ENCODE results near the gene RIOK1. TPM values are rescaled to one million over a fixed set of nuclear protein-coding genes. Genes with fewer than 3 reads are reported as not detected.

RIOK1 gene
- total RNA-seq, 1 experiment from 2014 or later: 56.5 TPM

- DNase-seq (ENCODE audit: low spot score): no peak
- Histone ChIP-seq H3K27ac (ENCODE audit: low read depth, low read length, poor library complexity, severe bottlenecking) (no peak overlapping the region), H3K36me3 (ENCODE audit: insufficient read depth, low read length, poor library complexity, severe bottlenecking) (no peaks in the 10 kb centered on the region), H3K4me1 (ENCODE audit: insufficient read depth, low read length, poor library complexity, severe bottlenecking) (no peaks in the 10 kb centered on the region), H3K27me3 (replicated peaks; ENCODE audit: insufficient read depth, low read depth, low read length, poor library complexity) (no peaks in the 10 kb centered on the region), H3K4me3 (ENCODE audit: low read depth, low read length, poor library complexity, severe bottlenecking) (no peak overlapping the region), H3K9me3 (ENCODE audit: low read depth, low read length, poor library complexity, severe bottlenecking) (no peaks in the 10 kb centered on the region)
- CTCF ChIA-PET: no interaction called here
- no peak for TF ChIP-seq CTCF (conservative IDR thresholded peaks at IDR 0.05; ENCODE audit: low read depth, low read length)
- no peak for TF ChIP-seq EZH2 (IDR thresholded peaks at IDR 0.05; ENCODE audit: borderline replicate concordance, low read depth, low read length, poor library complexity, severe bottlenecking)
- intact Hi-C loops (cut with micrococcal nuclease; ENCODE audit: unreplicated experiment): no loop called here
- POLR2A ChIA-PET (ENCODE audit: low non-redundant PET): no interaction called here
- BruUV-seq (replicated peaks): no TSS peak
Measured at GRCh38 chr6:7367408-7367807, 22.2 kb upstream of the RIOK1 start.

- no peaks in the 10 kb centered on the region for H3K4me1 ChIP-seq (ENCODE audit: insufficient read depth, low read length, poor library complexity, severe bottlenecking)
- POLR2A ChIA-PET (ENCODE audit: low non-redundant PET): no interaction called here
- TF ChIP-seq EZH2 (IDR thresholded peaks at IDR 0.05; ENCODE audit: borderline replicate concordance, low read depth, low read length, poor library complexity, severe bottlenecking): no peak
- no peak for TF ChIP-seq CTCF (conservative IDR thresholded peaks at IDR 0.05; ENCODE audit: low read depth, low read length)
- CTCF ChIA-PET: interaction anchor here (0.6 kb wide), 1 partner anchor 16 kb away, joined by 3 read pairs; the partner anchor contains the start of genes CAGE1 and RIOK1
- H3K27ac ChIP-seq (ENCODE audit: low read depth, low read length, poor library complexity, severe bottlenecking): no peak overlapping the region
- no TSS peak for BruUV-seq (replicated peaks)
- no peaks in the 10 kb centered on the region for H3K36me3 ChIP-seq (ENCODE audit: insufficient read depth, low read length, poor library complexity, severe bottlenecking)
- peaks cover 2% of the 10 kb centered on the region for H3K27me3 ChIP-seq (replicated peaks; ENCODE audit: insufficient read depth, low read depth, low read length, poor library complexity)
- intact Hi-C loops (cut with micrococcal nuclease; ENCODE audit: unreplicated experiment): no loop called here
- no peaks in the 10 kb centered on the region for H3K9me3 ChIP-seq (ENCODE audit: low read depth, low read length, poor library complexity, severe bottlenecking)
- DNase-seq (ENCODE audit: low spot score): no peak
- H3K4me3 ChIP-seq (ENCODE audit: low read depth, low read length, poor library complexity, severe bottlenecking): no peak overlapping the region
Measured at GRCh38 chr6:7373739-7374138, 15.9 kb upstream of the RIOK1 start.

GRCh38 chr6:7377961-7378360 lies 11.6 kb upstream of the RIOK1 start:
- POLR2A ChIA-PET (ENCODE audit: low non-redundant PET): no interaction called here
- no TSS peak for BruUV-seq (replicated peaks)
- TF ChIP-seq CTCF (conservative IDR thresholded peaks at IDR 0.05; ENCODE audit: low read depth, low read length) (no peak), EZH2 (IDR thresholded peaks at IDR 0.05; ENCODE audit: borderline replicate concordance, low read depth, low read length, poor library complexity, severe bottlenecking) (no peak)

More at GRCh38 chr6:7377961-7378360, 11.6 kb upstream of the RIOK1 start:
- H3K36me3 ChIP-seq (ENCODE audit: insufficient read depth, low read length, poor library complexity, severe bottlenecking): no peaks in the 10 kb centered on the region
- no peaks in the 10 kb centered on the region for H3K9me3 ChIP-seq (ENCODE audit: low read depth, low read length, poor library complexity, severe bottlenecking)
- peaks cover 2% of the 10 kb centered on the region for H3K27me3 ChIP-seq (replicated peaks; ENCODE audit: insufficient read depth, low read depth, low read length, poor library complexity)
- H3K4me3 ChIP-seq (ENCODE audit: low read depth, low read length, poor library complexity, severe bottlenecking): no peak overlapping the region
- intact Hi-C loops (cut with micrococcal nuclease; ENCODE audit: unreplicated experiment): no loop called here
- CTCF ChIA-PET: no interaction called here
- no peak overlapping the region for H3K27ac ChIP-seq (ENCODE audit: low read depth, low read length, poor library complexity, severe bottlenecking)
- no peaks in the 10 kb centered on the region for H3K4me1 ChIP-seq (ENCODE audit: insufficient read depth, low read length, poor library complexity, severe bottlenecking)
- DNase-seq (ENCODE audit: low spot score): no peak
